Astrocyte (in vitro differentiated cells and primary cell): ENCODE data around the gene AP2S1. TPM values are rescaled to one million over a fixed set of nuclear protein-coding genes. Genes with fewer than 3 reads are reported as not detected.
"Not testable (repeated sequence)": the region's sequence is repeated elsewhere in the genome, so short reads cannot be mapped to it uniquely, and the experiment has no call there.

Source experiments
- DNase-seq: peaks from one replicate; pipeline ENCODE4 v3.0.0-alpha.2; 2010; ENCODE audit warnings: low read depth
- FAIRE-seq: peaks from 2 replicates; lab custom pipeline; 2011; peaks lifted over from hg19 to GRCh38; lab: Jason Lieb, UNC
- H2AFZ ChIP-seq: 2 replicates; pipeline ENCODE4 v1.6.0; 2012; ENCODE audit warnings: low read depth, low read length, inconsistent platforms
- H3K27ac ChIP-seq: 2 replicates; pipeline ENCODE4 v1.5.1; 2011; ENCODE audit warnings: low read depth, low read length, inconsistent platforms
- H3K27me3 ChIP-seq: 2 replicates; pipeline ENCODE4 v1.6.0; 2011; ENCODE audit warnings: low read length, inconsistent platforms; ENCODE audit not compliant: insufficient read depth
- H3K36me3 ChIP-seq: 2 replicates; pipeline ENCODE4 v1.5.1; 2011; ENCODE audit warnings: low read length, inconsistent platforms; ENCODE audit not compliant: insufficient read depth
- H3K4me1 ChIP-seq: 2 replicates; pipeline ENCODE4 v1.5.1; 2011; ENCODE audit warnings: low read length, inconsistent platforms; ENCODE audit not compliant: insufficient read depth
- H3K4me2 ChIP-seq: 2 replicates; pipeline ENCODE4 v1.6.0; 2012; ENCODE audit warnings: low read length, inconsistent platforms
- H3K4me3 ChIP-seq: 2 replicates; pipeline ENCODE4 v1.5.1; 2011; ENCODE audit warnings: low read depth, mild to moderate bottlenecking, low read length, inconsistent platforms; ENCODE audit not compliant: insufficient read depth
- H3K79me2 ChIP-seq: 2 replicates; pipeline ENCODE4 v1.6.0; 2012; ENCODE audit warnings: mild to moderate bottlenecking, low read length, inconsistent platforms; ENCODE audit not compliant: insufficient read depth
- H3K9ac ChIP-seq: 2 replicates; pipeline ENCODE4 v1.6.0; 2012; ENCODE audit warnings: mild to moderate bottlenecking, low read length, inconsistent platforms
- H3K9me3 ChIP-seq: 2 replicates; pipeline ENCODE4 v1.5.1; 2012; ENCODE audit warnings: low read depth, mild to moderate bottlenecking, low read length, inconsistent platforms; ENCODE audit not compliant: insufficient read depth
- H4K20me1 ChIP-seq: 2 replicates; pipeline ENCODE4 v1.6.0; 2012; ENCODE audit warnings: low read length, inconsistent platforms; ENCODE audit not compliant: insufficient read depth
- H3K27ac Mint-ChIP-seq: one replicate; pipeline ENCODE4 v1.8.0; 2021; ENCODE audit warnings: mild to moderate bottlenecking, mixed read lengths; ENCODE audit not compliant: unreplicated experiment
- H3K27me3 Mint-ChIP-seq: one replicate; pipeline ENCODE4 v1.8.0; 2021; ENCODE audit warnings: low read depth, mixed read lengths; ENCODE audit not compliant: unreplicated experiment
- H3K36me3 Mint-ChIP-seq: one replicate; pipeline ENCODE4 v1.8.0; 2021; ENCODE audit warnings: low read depth, mixed read lengths; ENCODE audit not compliant: unreplicated experiment
- H3K4me1 Mint-ChIP-seq: one replicate; pipeline ENCODE4 v1.8.0; 2021; ENCODE audit warnings: low read depth, mixed read lengths; ENCODE audit not compliant: unreplicated experiment
- H3K4me3 Mint-ChIP-seq: one replicate; pipeline ENCODE4 v1.8.0; 2021; ENCODE audit warnings: mild to moderate bottlenecking, moderate library complexity, mixed read lengths; ENCODE audit not compliant: unreplicated experiment
- H3K9me3 Mint-ChIP-seq: one replicate; pipeline ENCODE4 v1.8.0; 2021; ENCODE audit warnings: mild to moderate bottlenecking, mixed read lengths; ENCODE audit not compliant: unreplicated experiment
- CTCF ChIP-seq: IDR thresholded peaks from 2 replicates; pipeline ENCODE4 v1.5.1; 2011; ENCODE audit warnings: low read depth, mild to moderate bottlenecking, inconsistent platforms, low read length, moderate library complexity; ENCODE audit not compliant: insufficient read depth
- EZH2 ChIP-seq: IDR thresholded peaks from 2 replicates; pipeline ENCODE4 v1.6.1; 2012; ENCODE audit warnings: mild to moderate bottlenecking, low read length, inconsistent platforms; ENCODE audit not compliant: insufficient read depth
- total RNA-seq: library from RNA; stranded (reverse); gene quantifications from 2 replicates; pipeline ENCODE4 v1.2.1, GENCODE V29; 2021

Gene AP2S1
- total RNA-seq, 1 donor from 2014 or later = 278 TPM

GRCh38 chr19:46856062-46857022 lies 5.7 kb upstream of the AP2S1 start:
- Histone ChIP-seq H3K36me3 (no peaks in the 10 kb centered on the region), H3K27ac (peak overlapping the region; percentile 71), H2AFZ (peak overlapping the region; percentile 54), H3K4me2 (peak overlapping the region; percentile 87), H3K9me3 (no peaks in the 10 kb centered on the region), H3K4me3 (peak overlapping the region; percentile 55), H3K27me3 (no peaks in the 10 kb centered on the region), H4K20me1 (peaks cover under 1% of the 10 kb centered on the region), H3K9ac (peak overlapping the region; percentile 74), H3K79me2 (peaks cover under 1% of the 10 kb centered on the region), H3K4me1 (peaks cover 12% of the 10 kb centered on the region)
- Mint-ChIP-seq H3K9me3 (no peaks in the 10 kb centered on the region), H3K36me3 (peaks cover 4% of the 10 kb centered on the region), H3K27ac (no peak overlapping the region), H3K4me1 (peaks cover 3% of the 10 kb centered on the region), H3K4me3 (peak overlapping the region; percentile 47), H3K27me3 (peaks cover 2% of the 10 kb centered on the region)
- FAIRE-seq (no peak), DNase-seq (peak; percentile 88)
- peak; percentile 53 for TF ChIP-seq CTCF
- TF ChIP-seq EZH2 = no peak

GRCh38 chr19:46854698-46855097 lies 4.1 kb upstream of the AP2S1 start:
- not testable (repeated sequence) for H2AFZ ChIP-seq, H3K4me2 ChIP-seq, H3K27me3 ChIP-seq, H3K27ac Mint-ChIP-seq, H3K9me3 Mint-ChIP-seq, H3K4me1 Mint-ChIP-seq, H3K36me3 ChIP-seq, FAIRE-seq, H3K9ac ChIP-seq, H3K4me3 Mint-ChIP-seq, H3K27me3 Mint-ChIP-seq, H3K9me3 ChIP-seq, H3K27ac ChIP-seq, H3K4me3 ChIP-seq, H3K36me3 Mint-ChIP-seq, H4K20me1 ChIP-seq, DNase-seq, H3K79me2 ChIP-seq
- peaks cover 12% of the 10 kb centered on the region for H3K4me1 ChIP-seq

GRCh38 chr19:46852830-46853229 lies 2.2 kb upstream of the AP2S1 start:
- no peak overlapping the region for H3K4me3 ChIP-seq
- H3K79me2 ChIP-seq = peaks cover 22% of the 10 kb centered on the region
- no peaks in the 10 kb centered on the region for H3K9me3 ChIP-seq
- H3K36me3 ChIP-seq = peaks cover under 1% of the 10 kb centered on the region
- H3K4me1 ChIP-seq = peaks cover 21% of the 10 kb centered on the region
- Mint-ChIP-seq H3K9me3 (no peaks in the 10 kb centered on the region), H3K4me3 (no peak overlapping the region), H3K36me3 (peaks cover 4% of the 10 kb centered on the region), H3K27ac (no peak overlapping the region), H3K27me3 (peaks cover 2% of the 10 kb centered on the region), H3K4me1 (peaks cover 4% of the 10 kb centered on the region)
- H2AFZ ChIP-seq = no peak overlapping the region
- FAIRE-seq (no peak), DNase-seq (no peak)
- peaks cover 19% of the 10 kb centered on the region for H4K20me1 ChIP-seq
- no peaks in the 10 kb centered on the region for H3K27me3 ChIP-seq
- no peak overlapping the region for H3K4me2 ChIP-seq
- no peak overlapping the region for H3K9ac ChIP-seq
- TF ChIP-seq CTCF = no peak
- TF ChIP-seq EZH2 = no peak
- H3K27ac ChIP-seq = no peak overlapping the region
